Measurements from ENCODE around the gene AR. TPM values are rescaled to one million over a fixed set of nuclear protein-coding genes. Genes with fewer than 3 reads are reported as not detected.

The AR gene
- total RNA-seq, 1 experiment from 2014 or later = 0.86 TPM

DNA sequence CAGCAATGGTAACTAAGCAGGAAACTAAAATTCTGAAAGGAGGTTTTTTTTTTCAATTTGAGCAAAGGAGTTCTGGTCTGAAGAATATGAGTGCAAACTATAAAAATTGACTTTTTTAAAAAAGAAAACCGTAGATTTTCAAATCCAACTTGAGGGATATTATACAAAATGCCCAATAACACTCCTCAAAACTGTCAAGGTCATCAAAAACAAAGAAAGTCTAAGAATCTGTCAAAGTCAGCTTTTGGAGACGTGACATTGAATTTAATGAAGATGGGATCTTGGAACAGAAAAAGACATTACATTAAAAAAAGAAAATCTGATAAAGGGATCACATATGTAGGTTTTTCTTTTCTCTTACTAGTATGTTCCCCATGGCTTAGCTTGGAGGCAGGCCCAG lies 40.4 kb upstream of the AR start:
- Mint-ChIP-seq H3K9me3 (ENCODE audit: unreplicated experiment) (no peaks in the 10 kb centered on the region), H3K4me3 (ENCODE audit: unreplicated experiment) (no peak overlapping the region), H3K36me3 (ENCODE audit: insufficient read depth, unreplicated experiment) (no peaks in the 10 kb centered on the region), H3K27me3 (ENCODE audit: insufficient read depth, unreplicated experiment) (no peaks in the 10 kb centered on the region), H3K27ac (ENCODE audit: unreplicated experiment) (no peak overlapping the region), H3K4me1 (ENCODE audit: low read depth, unreplicated experiment) (no peaks in the 10 kb centered on the region)
- CTCF ChIA-PET = no interaction called here
- Histone ChIP-seq H3K9me3 (no peaks in the 10 kb centered on the region), H3K36me3 (ENCODE audit: control insufficient read depth, insufficient read depth, low read length) (no peaks in the 10 kb centered on the region), H3K4me3 (ENCODE audit: low read depth, low read length) (no peak overlapping the region), H3K27me3 (replicated peaks; ENCODE audit: control insufficient read depth, insufficient read depth, low read length) (no peaks in the 10 kb centered on the region), H3K4me1 (no peaks in the 10 kb centered on the region)
- intact Hi-C loops (cut with micrococcal nuclease; ENCODE audit: unreplicated experiment) = no loop called here
- TF ChIP-seq, protein P1, sequence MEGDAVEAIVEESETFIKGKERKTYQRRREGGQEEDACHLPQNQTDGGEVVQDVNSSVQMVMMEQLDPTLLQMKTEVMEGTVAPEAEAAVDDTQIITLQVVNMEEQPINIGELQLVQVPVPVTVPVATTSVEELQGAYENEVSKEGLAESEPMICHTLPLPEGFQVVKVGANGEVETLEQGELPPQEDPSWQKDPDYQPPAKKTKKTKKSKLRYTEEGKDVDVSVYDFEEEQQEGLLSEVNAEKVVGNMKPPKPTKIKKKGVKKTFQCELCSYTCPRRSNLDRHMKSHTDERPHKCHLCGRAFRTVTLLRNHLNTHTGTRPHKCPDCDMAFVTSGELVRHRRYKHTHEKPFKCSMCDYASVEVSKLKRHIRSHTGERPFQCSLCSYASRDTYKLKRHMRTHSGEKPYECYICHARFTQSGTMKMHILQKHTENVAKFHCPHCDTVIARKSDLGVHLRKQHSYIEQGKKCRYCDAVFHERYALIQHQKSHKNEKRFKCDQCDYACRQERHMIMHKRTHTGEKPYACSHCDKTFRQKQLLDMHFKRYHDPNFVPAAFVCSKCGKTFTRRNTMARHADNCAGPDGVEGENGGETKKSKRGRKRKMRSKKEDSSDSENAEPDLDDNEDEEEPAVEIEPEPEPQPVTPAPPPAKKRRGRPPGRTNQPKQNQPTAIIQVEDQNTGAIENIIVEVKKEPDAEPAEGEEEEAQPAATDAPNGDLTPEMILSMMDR (IDR thresholded peaks at IDR 0.05; ENCODE audit: insufficient read depth in 1 of 2, low read depth in 1 of 2, low read length in 1 of 2, severe bottlenecking in 1 of 2, unreplicated experiment in 1 of 2) = no peak
- no peak for DNase-seq
- no TSS peak for BruUV-seq (replicated peaks)
- POLR2A ChIA-PET = no interaction called here

DNA sequence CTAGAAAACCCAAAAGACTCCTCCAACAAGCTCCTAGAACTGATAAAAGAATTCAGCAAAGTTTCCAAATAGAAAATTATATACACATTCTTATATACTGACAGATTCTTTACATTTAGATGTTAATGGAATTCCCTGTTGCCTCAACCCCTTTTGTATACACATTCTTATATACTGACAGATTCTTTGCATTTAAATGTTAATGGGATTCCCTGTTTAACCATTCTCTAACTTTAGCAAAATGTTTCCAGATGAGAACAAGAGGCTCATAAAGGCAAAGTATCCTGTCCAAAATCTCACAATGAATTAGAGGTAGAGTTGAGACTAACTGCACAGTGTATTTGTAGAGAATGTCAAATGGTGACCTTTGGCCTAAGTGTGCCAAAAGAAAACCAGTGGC lies 23.1 kb upstream of the AR start:
- BruUV-seq (replicated peaks) = no TSS peak
- POLR2A ChIA-PET = no interaction called here
- H3K4me1 Mint-ChIP-seq (ENCODE audit: low read depth, unreplicated experiment) = no peaks in the 10 kb centered on the region

DNA sequence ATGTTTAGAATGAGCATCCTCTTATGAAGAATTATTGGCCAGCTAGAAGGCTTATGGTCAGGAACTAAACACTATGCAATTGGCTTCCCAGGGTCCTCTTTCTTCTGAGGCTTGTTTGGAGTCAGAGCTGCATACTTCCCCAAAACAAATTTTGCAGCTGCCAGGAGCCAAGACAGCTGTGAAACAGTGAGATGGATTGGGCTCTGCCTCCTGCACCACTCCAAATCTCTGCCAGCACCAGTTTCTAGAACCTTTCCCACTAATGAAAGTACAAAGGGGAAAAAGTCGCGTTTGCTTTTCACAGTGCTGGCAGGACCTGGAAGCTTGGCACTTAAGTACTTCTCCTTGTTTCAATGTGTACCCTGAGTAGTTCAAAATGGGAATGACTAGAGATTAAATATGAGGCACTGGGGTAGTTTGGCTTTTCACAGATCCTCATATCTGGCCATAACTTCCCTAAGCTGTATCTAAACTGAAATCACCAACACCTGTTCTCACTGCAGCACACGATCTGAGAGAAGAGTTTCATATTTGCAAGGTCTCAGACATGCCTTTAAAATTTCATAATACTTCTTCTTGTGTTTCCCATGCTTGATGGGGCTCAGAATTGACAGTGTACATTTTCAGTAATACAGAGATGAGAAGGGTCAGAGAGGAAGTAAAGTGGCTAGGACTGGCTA lies 20.7 kb upstream of the AR start:
- intact Hi-C loops (cut with micrococcal nuclease; ENCODE audit: unreplicated experiment) = no loop called here
- no peaks in the 10 kb centered on the region for H3K4me1 ChIP-seq
- no peak overlapping the region for H3K4me3 Mint-ChIP-seq (ENCODE audit: unreplicated experiment)

More for the DNA sequence above, 23.1 kb upstream of the AR start:
- Mint-ChIP-seq H3K27ac (ENCODE audit: unreplicated experiment) (no peak overlapping the region), H3K4me3 (ENCODE audit: unreplicated experiment) (no peak overlapping the region), H3K9me3 (ENCODE audit: unreplicated experiment) (no peaks in the 10 kb centered on the region), H3K27me3 (ENCODE audit: insufficient read depth, unreplicated experiment) (no peaks in the 10 kb centered on the region), H3K36me3 (ENCODE audit: insufficient read depth, unreplicated experiment) (no peaks in the 10 kb centered on the region)
- Histone ChIP-seq H3K36me3 (ENCODE audit: control insufficient read depth, insufficient read depth, low read length) (no peaks in the 10 kb centered on the region), H3K4me1 (no peaks in the 10 kb centered on the region), H3K9me3 (no peaks in the 10 kb centered on the region), H3K27me3 (replicated peaks; ENCODE audit: control insufficient read depth, insufficient read depth, low read length) (no peaks in the 10 kb centered on the region), H3K4me3 (ENCODE audit: low read depth, low read length) (no peak overlapping the region)
- TF ChIP-seq, protein P1 (IDR thresholded peaks at IDR 0.05; ENCODE audit: insufficient read depth in 1 of 2, low read depth in 1 of 2, low read length in 1 of 2, severe bottlenecking in 1 of 2, unreplicated experiment in 1 of 2) = no peak
- intact Hi-C loops (cut with micrococcal nuclease; ENCODE audit: unreplicated experiment) = no loop called here
- CTCF ChIA-PET = no interaction called here
- DNase-seq = no peak

More for the DNA sequence above, 20.7 kb upstream of the AR start:
- Mint-ChIP-seq H3K4me1 (ENCODE audit: low read depth, unreplicated experiment) (no peaks in the 10 kb centered on the region), H3K27me3 (ENCODE audit: insufficient read depth, unreplicated experiment) (no peaks in the 10 kb centered on the region), H3K9me3 (ENCODE audit: unreplicated experiment) (no peaks in the 10 kb centered on the region), H3K27ac (ENCODE audit: unreplicated experiment) (no peak overlapping the region), H3K36me3 (ENCODE audit: insufficient read depth, unreplicated experiment) (no peaks in the 10 kb centered on the region)
- TF ChIP-seq, protein P1 (IDR thresholded peaks at IDR 0.05; ENCODE audit: insufficient read depth in 1 of 2, low read depth in 1 of 2, low read length in 1 of 2, severe bottlenecking in 1 of 2, unreplicated experiment in 1 of 2) = no peak
- DNase-seq = no peak
- no TSS peak for BruUV-seq (replicated peaks)
- no peaks in the 10 kb centered on the region for H3K9me3 ChIP-seq
- no peaks in the 10 kb centered on the region for H3K27me3 ChIP-seq (replicated peaks; ENCODE audit: control insufficient read depth, insufficient read depth, low read length)
- ChIA-PET POLR2A (no interaction called here), CTCF (no interaction called here)
- H3K36me3 ChIP-seq (ENCODE audit: control insufficient read depth, insufficient read depth, low read length) = no peaks in the 10 kb centered on the region
- H3K4me3 ChIP-seq (ENCODE audit: low read depth, low read length) = no peak overlapping the region
